CD4-positive, CD25-positive, alpha-beta regulatory T cell (primary cell): Measurements from ENCODE around the gene MAPRE2. TPM values are rescaled to one million over a fixed set of nuclear protein-coding genes. Genes with fewer than 3 reads are reported as not detected.

ENCODE experiments used
- ATAC-seq, 2 donors: fragments of 150-1000 bp; cut with Tn5 transposase; one replicate each; pipeline ENCODE4 v1.10.0; 2021; ENCODE audit warnings: low read depth in 2 of 2, moderate number of reproducible peaks in 2 of 2, moderate library complexity in 1 of 2
- DNase-seq, 3 donors: peaks; one replicate each; pipeline versions ENCODE4 v3.0.0 to v3.0.0-alpha.2; 2012 to 2022; ENCODE audit warnings: mixed read lengths in 1 of 3
- H3K27ac ChIP-seq: one replicate; pipeline ENCODE4 v1.7.0; 2013; ENCODE audit warnings: mild to moderate bottlenecking, low read length; ENCODE audit not compliant: insufficient read depth, poor library complexity, severe bottlenecking
- H3K27me3 ChIP-seq: one replicate; pipeline ENCODE4 v1.7.0; 2013; ENCODE audit warnings: low read length; ENCODE audit not compliant: control insufficient read depth, insufficient read depth
- H3K36me3 ChIP-seq: one replicate; pipeline ENCODE4 v1.7.0; 2013; ENCODE audit warnings: mild to moderate bottlenecking, low read length, moderate library complexity; ENCODE audit not compliant: control insufficient read depth, insufficient read depth
- H3K4me1 ChIP-seq: 2 replicates; pipeline ENCODE4 v1.7.0; 2013; ENCODE audit warnings: mild to moderate bottlenecking, low read length; ENCODE audit not compliant: insufficient read depth, control insufficient read depth, poor library complexity, severe bottlenecking
- H3K4me3 ChIP-seq: one replicate; pipeline ENCODE4 v1.7.0; 2013; ENCODE audit warnings: low read depth, mild to moderate bottlenecking, low read length, moderate library complexity
- H3K9me3 ChIP-seq, 2 experiments: 1 replicate in 1 of 2; 2 replicates in 1 of 2; pipeline ENCODE4 v1.7.0; 2013; ENCODE audit warnings: low read length in 2 of 2, mild to moderate bottlenecking in 1 of 2, moderate library complexity in 1 of 2; ENCODE audit not compliant: control insufficient read depth in 2 of 2
- H3K27ac Mint-ChIP-seq, 3 donors: one replicate each; pipeline ENCODE4 v1.8.0; 2020 to 2022; ENCODE audit warnings: mild to moderate bottlenecking in 3 of 3, mixed read lengths in 3 of 3, moderate library complexity in 2 of 3
- H3K27me3 Mint-ChIP-seq: one replicate; pipeline ENCODE4 v1.8.0; 2022; ENCODE audit warnings: mild to moderate bottlenecking, mixed read lengths
- H3K36me3 Mint-ChIP-seq: one replicate; pipeline ENCODE4 v1.8.0; 2020; ENCODE audit warnings: mixed read lengths
- H3K4me1 Mint-ChIP-seq, 4 donors: one replicate each; pipeline ENCODE4 v1.8.0; 2020 to 2022; ENCODE audit warnings: mixed read lengths in 4 of 4, mild to moderate bottlenecking in 1 of 4
- H3K4me3 Mint-ChIP-seq, 4 donors: one replicate each; pipeline ENCODE4 v1.8.0; 2020 to 2022; ENCODE audit warnings: mild to moderate bottlenecking in 4 of 4, mixed read lengths in 4 of 4, moderate library complexity in 3 of 4
- H3K9me3 Mint-ChIP-seq, 7 donors: one replicate each; pipeline ENCODE4 v1.8.0; 2020 to 2022; ENCODE audit warnings: mixed read lengths in 7 of 7, mild to moderate bottlenecking in 3 of 7, moderate library complexity in 2 of 7
- polyA plus RNA-seq, 4 donors: library from polyadenylated mRNA; unstranded; fragments of 300-500 nt; fragmentation: Illumina TruSeq; gene quantifications; one replicate each; pipeline ENCODE4 v1.2.3, GENCODE V29; 2021
- total RNA-seq: library from RNA; stranded (reverse); gene quantifications from one replicate; pipeline ENCODE4 v1.2.3, GENCODE V29; 2022

The MAPRE2 gene
- total and polyA plus RNA-seq, 5 donors from 2014 or later, result 62.2 to 82.5 (median 67.3) TPM

- Histone ChIP-seq H3K36me3 (peaks cover 29% of the 10 kb centered on the region), H3K27me3 (no peaks in the 10 kb centered on the region), H3K4me3 (no peak overlapping the region), H3K4me1 (no peaks in the 10 kb centered on the region), H3K27ac (no peak overlapping the region), H3K9me3 (no peaks in the 10 kb centered on the region)
- DNase-seq, result no peak
- H3K27ac Mint-ChIP-seq, result peak overlapping the region in 1 of 3 donors; percentile 54
- ATAC-seq, result no peak
- H3K27me3 Mint-ChIP-seq, result no peaks in the 10 kb centered on the region
- peaks cover 28 to 47% (median 33%) of the 10 kb centered on the region in 4 donors for H3K4me1 Mint-ChIP-seq
- peaks cover 27% of the 10 kb centered on the region for H3K36me3 Mint-ChIP-seq
- H3K9me3 Mint-ChIP-seq, result no peaks in the 10 kb centered on the region
- H3K4me3 Mint-ChIP-seq, result peak overlapping the region in 1 of 4 donors; percentile 82
Observed at GRCh38 chr18:35076135-35076924, 35.1 kb downstream of the MAPRE2 start.

GRCh38 chr18:35077937-35078336 lies 36.7 kb downstream of the MAPRE2 start:
- no peaks in the 10 kb centered on the region for H3K4me1 ChIP-seq

GRCh38 chr18:35080058-35080457 lies 38.8 kb downstream of the MAPRE2 start:
- DNase-seq, result no peak
- no peak overlapping the region for H3K4me3 Mint-ChIP-seq
- H3K27me3 Mint-ChIP-seq, result no peaks in the 10 kb centered on the region
- H3K4me1 ChIP-seq, result no peaks in the 10 kb centered on the region
- peaks cover 10% of the 10 kb centered on the region for H3K36me3 ChIP-seq
- no peak overlapping the region for H3K4me3 ChIP-seq
- H3K4me1 Mint-ChIP-seq, result peaks cover 26 to 45% (median 29%) of the 10 kb centered on the region in 4 donors
- no peaks in the 10 kb centered on the region for H3K9me3 ChIP-seq
- peaks cover 30% of the 10 kb centered on the region for H3K36me3 Mint-ChIP-seq
- no peak for ATAC-seq
- no peak overlapping the region for H3K27ac Mint-ChIP-seq
- H3K27ac ChIP-seq, result no peak overlapping the region
- H3K9me3 Mint-ChIP-seq, result peaks cover 0 to 2% (median 0%) of the 10 kb centered on the region in 7 donors
- H3K27me3 ChIP-seq, result no peaks in the 10 kb centered on the region

More at GRCh38 chr18:35077937-35078336, 36.7 kb downstream of the MAPRE2 start:
- Histone ChIP-seq H3K4me3 (no peak overlapping the region), H3K27me3 (no peaks in the 10 kb centered on the region), H3K36me3 (peaks cover 17% of the 10 kb centered on the region), H3K9me3 (no peaks in the 10 kb centered on the region), H3K27ac (no peak overlapping the region)
- ATAC-seq (no peak), DNase-seq (no peak)
- Mint-ChIP-seq H3K9me3 (peaks cover 0 to 2% (median 0%) of the 10 kb centered on the region in 7 donors), H3K27me3 (no peaks in the 10 kb centered on the region), H3K4me3 (no peak overlapping the region), H3K4me1 (peaks cover 20 to 42% (median 25%) of the 10 kb centered on the region in 4 donors), H3K27ac (no peak overlapping the region), H3K36me3 (peaks cover 25% of the 10 kb centered on the region)

GRCh38 chr18:35083174-35083712 lies 42.0 kb downstream of the MAPRE2 start:
- Histone ChIP-seq H3K4me3 (no peak overlapping the region), H3K27ac (no peak overlapping the region), H3K36me3 (peaks cover 9% of the 10 kb centered on the region), H3K9me3 (no peaks in the 10 kb centered on the region), H3K4me1 (no peaks in the 10 kb centered on the region), H3K27me3 (no peaks in the 10 kb centered on the region)
- H3K27me3 Mint-ChIP-seq, result no peaks in the 10 kb centered on the region
- H3K4me1 Mint-ChIP-seq, result peaks cover 23 to 42% (median 28%) of the 10 kb centered on the region in 4 donors
- H3K27ac Mint-ChIP-seq, result no peak overlapping the region
- no peak for ATAC-seq
- peaks cover 0 to 2% (median 0%) of the 10 kb centered on the region in 7 donors for H3K9me3 Mint-ChIP-seq
- peaks cover 27% of the 10 kb centered on the region for H3K36me3 Mint-ChIP-seq
- DNase-seq, result no peak
- H3K4me3 Mint-ChIP-seq, result no peak overlapping the region

- no peaks in the 10 kb centered on the region for H3K27me3 Mint-ChIP-seq
- no peak for DNase-seq
- no peak overlapping the region for H3K4me3 ChIP-seq
- H3K36me3 ChIP-seq, result peaks cover 4% of the 10 kb centered on the region
- H3K27me3 ChIP-seq, result no peaks in the 10 kb centered on the region
- no peak for ATAC-seq
- H3K9me3 Mint-ChIP-seq, result peaks cover 0 to 2% (median 0%) of the 10 kb centered on the region in 7 donors
- H3K4me3 Mint-ChIP-seq, result no peak overlapping the region
- H3K4me1 ChIP-seq, result no peaks in the 10 kb centered on the region
- H3K27ac Mint-ChIP-seq, result peak overlapping the region in 1 of 3 donors; percentile 64
- peaks cover 17% of the 10 kb centered on the region for H3K36me3 Mint-ChIP-seq
- no peaks in the 10 kb centered on the region for H3K9me3 ChIP-seq
- H3K27ac ChIP-seq, result no peak overlapping the region
- peaks cover 22 to 45% (median 25%) of the 10 kb centered on the region in 4 donors for H3K4me1 Mint-ChIP-seq
Observed at GRCh38 chr18:35084494-35085449, 43.6 kb downstream of the MAPRE2 start.

GRCh38 chr18:35085450-35086380 lies 44.5 kb downstream of the MAPRE2 start:
- ATAC-seq, result no peak
- Mint-ChIP-seq H3K36me3 (peaks cover 14% of the 10 kb centered on the region), H3K27ac (peak overlapping the region in 1 of 3 donors; percentile 64), H3K27me3 (no peaks in the 10 kb centered on the region), H3K4me1 (peaks cover 22 to 47% (median 30%) of the 10 kb centered on the region in 4 donors), H3K4me3 (no peak overlapping the region), H3K9me3 (peaks cover 0 to 2% (median 0%) of the 10 kb centered on the region in 7 donors)
- no peaks in the 10 kb centered on the region for H3K9me3 ChIP-seq
- H3K27ac ChIP-seq, result no peak overlapping the region
- no peak overlapping the region for H3K4me3 ChIP-seq
- H3K4me1 ChIP-seq, result no peaks in the 10 kb centered on the region
- no peaks in the 10 kb centered on the region for H3K27me3 ChIP-seq
- peaks cover 2% of the 10 kb centered on the region for H3K36me3 ChIP-seq
- DNase-seq, result no peak
